Prostate gland (tissue), 2 donors: ENCODE results near the gene CENPN. TPM values are rescaled to one million over a fixed set of nuclear protein-coding genes. Genes with fewer than 3 reads are reported as not detected.
A peak's percentile ranks its signal among the peaks of the same experiment; 100 is the strongest.

Experiments used
- DNase-seq: peaks from one replicate; pipeline ENCODE4 v3.0.0-alpha.2; 2019; ENCODE audit warnings: low spot score
- H3K27ac ChIP-seq, 2 donors: fragments of 200-600 bp; sonication (generic); 2 replicates each; pipeline ENCODE4 v1.5.1; 2017 to 2019
- H3K27me3 ChIP-seq: fragments of 200-600 bp; sonication (generic); replicated peaks from 2 replicates; pipeline ENCODE4 v1.5.1; 2019; ENCODE audit not compliant: insufficient read depth
- H3K36me3 ChIP-seq, 2 donors: fragments of 200-600 bp; sonication (generic); 1 replicate in 1 of 2; 2 replicates in 1 of 2; pipeline versions ENCODE4 v1.5.1 to v1.8.1; 2017 to 2019
- H3K4me1 ChIP-seq: fragments of 200-600 bp; sonication (generic); replicated peaks from 2 replicates; pipeline ENCODE4 v1.5.1; 2019
- H3K4me3 ChIP-seq, 2 donors: fragments of 200-600 bp; sonication (generic); 2 replicates each; pipeline ENCODE4 v1.5.1; 2017 to 2019
- H3K9me3 ChIP-seq: fragments of 200-600 bp; sonication (generic); 2 replicates; pipeline ENCODE4 v1.5.1; 2017
- POLR2A ChIP-seq: fragments of 450-650 bp; IDR thresholded peaks from one replicate; pipeline ENCODE4 v1.6.1; 2016; ENCODE audit warnings: antibody characterized with exemption, mild to moderate bottlenecking
- POLR2AphosphoS5 ChIP-seq: sonication (generic); formaldehyde crosslinking; IDR thresholded peaks from one replicate; pipeline ENCODE4 v1.6.1; 2017; ENCODE audit warnings: antibody characterized with exemption
- WGBS: methylation state at CpG from one replicate; pipeline ENCODE4 v1.1.5; 2018; 5-methylcytosine and 5-hydroxymethylcytosine counted together
- intact Hi-C: fragments of 100-400 bp; cut with DNase I; formaldehyde crosslinking; loops from one replicate; pipeline ENCODE4 v1.14.2; 2022
- total RNA-seq, 2 donors: library from RNA; depleted of rRNA; stranded (reverse); fragments of >200 nt; gene quantifications; one replicate each; pipeline ENCODE4 v1.1.0, GENCODE V29; 2016
- TF ChIP-seq, protein P1 (sequence below), 4 experiments: fragments of 200-600 bp in 2 of 4; fragments of 450-650 bp in 2 of 4; sonication (generic) in 2 of 4; IDR thresholded peaks; 1 replicate in 3 of 4; 2 replicates in 1 of 4; pipeline ENCODE4 v1.5.1; 2016 to 2019; ENCODE audit warnings: antibody characterized with exemption in 4 of 4, mild to moderate bottlenecking in 2 of 4, moderate library complexity in 2 of 4

The CENPN gene
- total RNA-seq, 2 donors from 2014 or later, result 40.6 to 103 TPM

DNA sequence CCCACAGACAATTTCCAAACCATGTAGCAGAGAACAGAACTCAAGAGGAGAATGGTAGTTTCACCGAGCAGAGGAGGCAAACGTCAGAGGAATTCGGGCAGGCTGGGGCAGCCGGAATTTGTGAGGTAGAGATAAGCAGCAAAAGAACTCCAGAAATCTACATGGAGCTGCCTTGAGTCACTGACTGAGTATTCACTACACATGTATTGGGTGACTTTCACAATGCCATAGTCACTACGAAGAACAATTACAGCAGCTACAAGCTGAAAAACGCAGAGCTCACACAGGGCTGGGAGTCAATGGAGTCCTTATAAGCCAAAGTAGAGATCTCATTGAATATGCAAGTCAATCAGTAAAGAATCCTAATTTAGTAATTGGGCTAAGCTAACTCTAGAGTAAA lies 13.7 kb upstream of the CENPN start:
- Histone ChIP-seq H3K27me3 (no peaks in the 10 kb centered on the region), H3K4me3 (no peak overlapping the region), H3K36me3 (no peaks in the 10 kb centered on the region), H3K4me1 (no peaks in the 10 kb centered on the region), H3K9me3 (no peaks in the 10 kb centered on the region), H3K27ac (peak overlapping the region in 1 of 2 donors; percentile 6)
- TF ChIP-seq POLR2AphosphoS5 (no peak), POLR2A (no peak)
- DNase-seq, result no peak
- intact Hi-C loops, result no loop called here
- WGBS, result 57% methylated on average over 6 of the region's 6 CpGs

DNA sequence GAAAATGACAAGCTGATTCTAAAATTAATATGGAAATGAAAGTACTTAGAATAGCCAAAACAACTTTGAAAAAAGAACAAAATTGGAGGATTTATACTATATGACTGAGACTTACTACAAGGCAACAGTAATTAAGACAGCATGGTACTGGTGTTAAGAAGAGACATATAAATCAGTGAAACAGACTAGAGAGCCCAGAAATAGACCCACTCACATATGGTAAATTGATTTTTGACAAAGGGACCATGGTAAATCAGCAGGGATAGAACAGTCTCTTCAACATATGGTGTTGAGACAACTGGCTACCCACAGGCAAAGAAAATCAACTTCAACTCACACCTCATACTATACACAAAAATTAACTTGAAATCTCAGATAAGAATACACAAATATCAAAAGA lies 13.2 kb upstream of the CENPN start:
- Histone ChIP-seq H3K4me1 (no peaks in the 10 kb centered on the region), H3K4me3 (no peak overlapping the region), H3K27me3 (no peaks in the 10 kb centered on the region), H3K9me3 (no peaks in the 10 kb centered on the region), H3K27ac (no peak overlapping the region), H3K36me3 (no peaks in the 10 kb centered on the region)
- intact Hi-C loops, result no loop called here
- no peak for DNase-seq
- TF ChIP-seq, protein P1, sequence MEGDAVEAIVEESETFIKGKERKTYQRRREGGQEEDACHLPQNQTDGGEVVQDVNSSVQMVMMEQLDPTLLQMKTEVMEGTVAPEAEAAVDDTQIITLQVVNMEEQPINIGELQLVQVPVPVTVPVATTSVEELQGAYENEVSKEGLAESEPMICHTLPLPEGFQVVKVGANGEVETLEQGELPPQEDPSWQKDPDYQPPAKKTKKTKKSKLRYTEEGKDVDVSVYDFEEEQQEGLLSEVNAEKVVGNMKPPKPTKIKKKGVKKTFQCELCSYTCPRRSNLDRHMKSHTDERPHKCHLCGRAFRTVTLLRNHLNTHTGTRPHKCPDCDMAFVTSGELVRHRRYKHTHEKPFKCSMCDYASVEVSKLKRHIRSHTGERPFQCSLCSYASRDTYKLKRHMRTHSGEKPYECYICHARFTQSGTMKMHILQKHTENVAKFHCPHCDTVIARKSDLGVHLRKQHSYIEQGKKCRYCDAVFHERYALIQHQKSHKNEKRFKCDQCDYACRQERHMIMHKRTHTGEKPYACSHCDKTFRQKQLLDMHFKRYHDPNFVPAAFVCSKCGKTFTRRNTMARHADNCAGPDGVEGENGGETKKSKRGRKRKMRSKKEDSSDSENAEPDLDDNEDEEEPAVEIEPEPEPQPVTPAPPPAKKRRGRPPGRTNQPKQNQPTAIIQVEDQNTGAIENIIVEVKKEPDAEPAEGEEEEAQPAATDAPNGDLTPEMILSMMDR (IDR thresholded peaks at IDR 0.05), result no peak
- TF ChIP-seq POLR2AphosphoS5 (no peak), POLR2A (no peak)

DNA sequence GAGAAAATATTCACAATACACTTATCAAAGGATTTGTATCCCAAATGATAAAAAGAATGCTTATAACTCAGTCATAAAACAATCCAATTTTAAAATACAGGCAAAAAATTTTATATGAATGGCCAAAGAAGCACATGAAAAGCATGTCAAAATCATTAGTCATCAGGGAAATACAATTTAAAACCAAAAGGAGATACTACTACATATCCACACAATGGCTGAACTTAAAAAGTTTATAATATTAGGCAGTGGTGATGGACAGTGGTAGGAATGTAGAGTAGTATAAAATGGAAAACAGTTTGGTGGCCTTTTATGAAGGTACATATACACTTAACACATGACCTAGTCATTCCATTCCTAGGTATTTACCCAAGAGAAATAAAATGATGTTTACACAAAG lies 12.6 kb upstream of the CENPN start:
- no peaks in the 10 kb centered on the region for H3K27me3 ChIP-seq
- TF ChIP-seq, protein P1 (IDR thresholded peaks at IDR 0.05), result no peak
- TF ChIP-seq POLR2AphosphoS5, result peak; percentile 17
- intact Hi-C loops, result no loop called here
- H3K4me3 ChIP-seq, result no peak overlapping the region
- H3K9me3 ChIP-seq, result no peaks in the 10 kb centered on the region
- H3K27ac ChIP-seq, result no peak overlapping the region
- no peaks in the 10 kb centered on the region for H3K4me1 ChIP-seq
- no peaks in the 10 kb centered on the region for H3K36me3 ChIP-seq
- no peak for DNase-seq

DNA sequence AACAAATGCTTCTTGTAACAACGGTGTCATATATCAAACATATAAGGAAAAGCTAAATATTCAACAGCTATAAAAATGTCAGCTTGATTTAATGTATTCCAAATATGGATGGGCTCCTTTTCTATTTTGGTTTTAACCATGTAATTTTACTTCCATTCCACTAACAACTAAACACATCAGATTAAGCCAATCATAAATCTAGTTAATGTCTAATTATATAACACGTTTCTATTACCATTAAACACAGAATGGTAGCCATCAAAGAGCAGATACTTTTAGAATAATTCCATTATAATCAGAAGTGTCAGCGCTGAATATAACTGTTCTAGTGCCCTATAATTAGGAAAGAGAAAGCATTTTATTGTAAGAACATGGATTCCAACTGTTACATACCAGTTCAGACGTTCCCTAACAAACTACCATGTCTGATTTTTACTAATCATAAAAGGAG lies 10.3 kb upstream of the CENPN start:
- DNase-seq, result no peak
- TF ChIP-seq, protein P1 (IDR thresholded peaks at IDR 0.05), result no peak
- TF ChIP-seq POLR2AphosphoS5 (no peak), POLR2A (no peak)
- intact Hi-C loops, result no loop called here

DNA sequence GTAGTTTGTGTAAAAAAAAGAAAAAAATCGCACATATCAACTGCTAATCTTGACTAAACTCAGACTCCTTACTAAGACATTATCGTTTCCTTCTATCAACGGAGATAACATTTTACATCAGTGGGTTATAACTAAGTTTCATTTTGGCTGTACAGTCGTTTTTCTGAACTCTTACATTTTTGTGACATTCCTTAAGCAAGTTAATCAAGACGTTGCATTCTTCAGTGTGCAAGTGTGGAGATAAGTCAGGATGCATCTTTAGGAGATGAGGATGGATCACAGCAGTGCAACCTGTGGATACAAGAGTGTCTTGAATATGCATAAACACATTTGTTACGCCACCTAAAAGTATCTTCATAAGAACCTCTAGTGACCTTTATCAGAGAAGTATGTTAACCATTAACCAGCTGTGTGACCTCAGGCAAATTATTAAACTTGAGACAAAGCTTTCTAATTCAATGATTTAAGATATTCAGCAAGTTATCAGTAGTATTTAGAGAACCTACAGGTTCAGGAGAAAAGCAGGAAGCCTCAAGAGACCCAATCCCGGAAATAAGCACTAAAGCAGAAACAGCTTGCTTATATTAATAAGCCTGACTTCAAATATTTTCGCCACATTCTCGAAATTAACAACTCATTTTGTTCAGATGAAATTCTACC lies 9.7 kb upstream of the CENPN start:
- WGBS, result 61% methylated on average over 9 of the region's 9 CpGs
- no peak for DNase-seq
- TF ChIP-seq POLR2AphosphoS5 (no peak), POLR2A (no peak)
- TF ChIP-seq, protein P1 (IDR thresholded peaks at IDR 0.05), result no peak
- H3K27me3 ChIP-seq, result no peaks in the 10 kb centered on the region
- H3K36me3 ChIP-seq, result no peaks in the 10 kb centered on the region
- no peaks in the 10 kb centered on the region for H3K4me1 ChIP-seq
- no peak overlapping the region for H3K4me3 ChIP-seq
- no peak overlapping the region for H3K27ac ChIP-seq
- intact Hi-C loops, result no loop called here
- H3K9me3 ChIP-seq, result no peaks in the 10 kb centered on the region

More for the DNA sequence above, 10.3 kb upstream of the CENPN start:
- Histone ChIP-seq H3K36me3 (no peaks in the 10 kb centered on the region), H3K9me3 (no peaks in the 10 kb centered on the region), H3K4me3 (no peak overlapping the region), H3K4me1 (no peaks in the 10 kb centered on the region), H3K27me3 (no peaks in the 10 kb centered on the region), H3K27ac (no peak overlapping the region)
- WGBS, result 30% methylated on average over 4 of the region's 4 CpGs
